GM19025 (cell line): Measurements from ENCODE around the gene HS6ST3.
"Not testable (repeated sequence)": the region's sequence is repeated elsewhere in the genome, so short reads cannot be mapped to it uniquely, and the experiment has no call there.

Source experiments
- ATAC-seq: cut with Tn5 transposase; IDR thresholded peaks from one replicate; pipeline ENCODE4 v1.9.1; 2021; ENCODE audit warnings: mild to moderate bottlenecking, low read depth, moderate library complexity; ENCODE audit not compliant: unreplicated experiment

HS6ST3 gene

DNA sequence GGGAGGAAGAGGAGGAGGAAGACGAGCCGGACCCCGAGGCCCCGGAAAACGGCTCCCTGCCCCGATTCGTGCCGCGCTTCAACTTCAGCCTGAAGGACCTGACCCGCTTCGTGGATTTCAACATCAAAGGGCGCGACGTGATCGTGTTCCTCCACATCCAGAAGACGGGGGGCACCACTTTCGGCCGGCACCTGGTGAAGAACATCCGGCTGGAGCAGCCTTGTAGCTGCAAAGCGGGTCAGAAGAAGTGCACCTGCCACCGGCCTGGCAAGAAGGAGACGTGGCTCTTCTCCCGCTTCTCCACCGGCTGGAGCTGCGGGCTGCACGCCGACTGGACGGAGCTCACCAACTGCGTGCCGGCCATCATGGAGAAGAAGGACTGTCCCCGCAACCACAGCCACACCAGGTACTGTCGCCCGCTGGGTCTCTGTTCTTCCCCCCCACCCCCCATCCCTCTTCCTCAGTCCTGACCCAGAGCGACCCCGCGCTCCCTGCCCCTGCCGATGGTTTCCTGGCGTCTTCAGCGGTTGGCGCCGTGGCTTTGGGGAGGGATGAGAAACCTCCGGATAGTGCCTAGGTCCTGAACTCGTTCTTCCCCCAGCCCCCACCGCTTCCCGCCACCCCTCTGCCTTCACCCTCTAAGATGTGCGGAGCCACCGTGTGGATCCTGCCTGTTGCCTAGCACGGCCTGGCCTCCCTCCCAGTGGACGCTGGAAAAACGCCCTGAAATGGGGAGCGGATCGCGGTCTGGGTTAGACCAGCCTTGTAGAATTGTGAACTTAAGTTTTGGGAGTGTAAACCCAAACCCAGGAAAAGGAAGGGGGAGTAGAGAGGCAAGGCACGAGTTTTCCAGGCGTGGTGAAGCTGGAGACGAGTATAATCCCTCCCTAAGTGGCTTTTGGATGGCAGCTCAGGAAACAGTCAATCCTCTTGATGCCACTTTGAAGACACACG lies 1.5 kb downstream of the HS6ST3 start:
- ATAC-seq, result no peak

DNA sequence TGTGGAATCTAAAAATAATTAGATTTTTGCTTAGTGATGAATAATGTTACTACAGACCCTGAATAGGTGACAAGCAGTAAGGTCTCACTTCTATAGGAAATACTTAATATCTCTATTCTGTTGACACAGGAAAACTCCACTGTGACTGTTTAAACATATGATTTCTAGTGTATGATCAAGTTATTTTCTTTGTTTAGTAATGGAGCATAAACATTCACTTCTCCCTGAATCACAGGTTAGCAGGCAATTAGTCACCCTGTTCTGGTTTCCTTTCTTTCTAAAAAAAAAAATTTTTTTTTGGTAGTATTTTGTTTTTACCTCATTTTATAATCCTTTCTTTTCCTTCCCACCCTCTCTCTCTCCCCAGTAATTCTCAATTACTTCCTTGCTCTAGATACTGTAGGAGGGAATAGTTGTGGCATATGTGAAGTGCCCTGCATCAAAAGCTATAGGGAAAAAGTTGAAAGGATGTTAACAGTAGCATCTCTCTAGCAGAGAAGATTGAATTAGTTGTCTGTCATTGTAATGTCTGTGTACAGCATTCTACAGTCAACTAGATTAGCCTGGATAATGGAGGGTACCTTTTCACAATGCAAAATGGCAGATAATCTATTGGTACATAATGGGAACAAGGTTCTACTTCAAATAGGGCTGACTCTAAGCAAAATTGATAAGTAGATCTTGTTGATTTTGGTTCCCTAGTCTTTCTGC lies 3.5 kb downstream of the HS6ST3 start:
- no peak for ATAC-seq

DNA sequence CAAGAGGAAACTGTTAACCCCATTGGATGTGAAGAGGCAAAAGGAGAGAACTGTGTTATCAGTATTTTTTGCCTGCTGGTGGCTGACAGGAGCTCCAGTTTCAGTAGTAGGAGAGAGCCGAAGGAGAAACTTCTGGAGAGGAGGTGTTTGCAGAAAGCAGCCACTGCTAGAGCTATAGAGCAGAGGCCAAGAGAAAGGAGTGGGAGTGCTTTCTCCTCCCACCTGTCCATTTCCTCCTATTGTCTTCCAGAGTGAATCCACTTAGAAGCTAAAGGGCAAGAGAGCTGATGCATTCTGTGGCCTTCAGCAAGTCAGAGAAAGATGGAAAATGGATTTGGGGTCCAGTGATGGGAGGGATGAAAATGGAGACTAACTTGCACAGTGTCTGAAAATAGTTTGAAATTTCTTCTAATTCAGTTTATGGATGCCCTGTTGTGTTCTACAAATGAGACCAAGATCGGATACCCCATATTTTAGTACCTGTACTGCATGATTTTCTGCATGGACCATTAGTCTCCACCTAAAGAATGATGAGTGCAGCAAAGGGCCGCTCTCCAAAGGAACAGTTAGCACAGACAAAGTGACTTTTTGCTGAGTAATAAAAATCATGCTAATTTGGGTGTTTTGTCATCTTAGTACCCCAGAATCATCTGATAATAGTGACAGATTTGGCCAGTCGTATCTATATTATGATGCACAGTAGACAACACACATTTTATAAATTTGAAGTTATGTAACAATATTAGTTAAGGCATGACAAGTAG lies 10.7 kb downstream of the HS6ST3 start:
- no peak for ATAC-seq

DNA sequence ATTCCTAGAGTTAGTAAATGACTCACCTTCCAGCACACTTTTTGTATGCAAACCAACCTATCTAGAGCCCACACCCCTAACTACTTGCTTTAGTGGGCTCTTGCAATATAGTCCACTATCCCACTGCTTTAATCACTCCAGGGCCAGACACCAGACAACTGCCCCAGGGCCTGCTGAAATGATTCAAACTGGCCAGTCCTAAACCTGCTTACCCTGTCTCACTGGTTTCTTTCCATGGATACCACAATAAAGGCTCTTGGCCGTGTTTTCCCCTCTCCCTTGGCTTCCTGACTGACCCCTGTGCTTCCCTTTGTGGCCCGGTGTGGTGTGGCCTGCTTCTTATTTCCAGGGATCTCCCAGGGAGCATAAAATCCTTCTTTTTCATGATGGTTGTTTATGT lies 14.6 kb downstream of the HS6ST3 start:
- ATAC-seq, result no peak

DNA sequence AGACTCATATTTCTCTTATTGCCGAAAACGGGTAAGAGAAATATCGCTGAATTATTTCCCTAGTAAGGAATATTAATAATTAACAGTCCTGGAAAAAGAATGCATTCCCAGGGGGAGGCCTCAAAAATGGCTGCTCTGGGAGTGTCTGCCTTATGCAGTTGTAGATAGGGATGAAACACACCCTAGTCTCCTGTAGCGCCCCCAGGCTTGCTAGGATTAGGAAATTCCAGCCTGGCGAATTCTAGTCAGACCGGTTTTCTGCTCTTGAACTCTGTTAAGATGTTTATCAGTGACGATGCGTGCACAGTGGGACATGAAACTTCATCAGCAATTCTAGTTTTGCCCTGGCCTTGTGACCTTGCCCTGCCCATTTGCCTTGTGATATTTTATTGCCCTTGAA lies 18.2 kb downstream of the HS6ST3 start:
- ATAC-seq, result not testable (repeated sequence)

DNA sequence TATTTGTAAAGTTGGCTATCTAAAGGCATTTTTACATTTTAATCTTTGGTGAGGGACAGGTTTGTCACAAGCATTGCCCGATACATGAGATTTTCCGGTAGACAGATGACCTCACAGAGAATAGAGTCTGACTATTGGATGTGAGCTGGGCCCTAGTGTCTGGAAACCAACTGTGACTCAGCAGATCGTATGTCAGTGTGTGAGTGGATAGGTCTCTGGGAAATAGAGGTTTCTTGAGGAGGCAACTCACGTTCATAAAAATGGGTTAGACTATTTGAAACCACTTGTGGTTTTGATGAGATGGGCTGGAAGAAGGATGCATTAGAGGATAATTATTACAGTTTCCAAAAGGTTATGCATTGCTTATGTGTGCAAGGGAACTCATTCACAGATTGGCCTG lies 19.2 kb downstream of the HS6ST3 start:
- ATAC-seq, result no peak

DNA sequence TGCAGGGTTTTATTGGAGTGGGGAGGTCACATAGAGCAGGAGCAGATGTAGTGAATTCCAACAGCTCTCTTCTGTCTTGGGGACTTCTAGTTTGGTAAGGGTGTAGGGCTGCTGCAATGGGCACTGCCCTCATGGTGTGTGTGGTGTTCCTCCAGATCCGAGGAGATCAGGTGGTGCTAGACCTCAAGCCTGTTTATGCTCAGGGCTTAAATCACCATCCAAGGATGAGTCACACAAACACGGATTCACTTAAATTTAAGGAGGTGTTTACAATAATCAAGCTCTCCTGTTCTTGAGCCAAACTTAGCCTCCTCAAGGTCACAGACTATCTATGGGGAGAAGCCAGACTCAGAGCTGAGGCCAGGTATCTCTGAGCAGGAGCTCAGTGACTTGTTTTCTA lies 23.0 kb downstream of the HS6ST3 start:
- ATAC-seq, result no peak

DNA sequence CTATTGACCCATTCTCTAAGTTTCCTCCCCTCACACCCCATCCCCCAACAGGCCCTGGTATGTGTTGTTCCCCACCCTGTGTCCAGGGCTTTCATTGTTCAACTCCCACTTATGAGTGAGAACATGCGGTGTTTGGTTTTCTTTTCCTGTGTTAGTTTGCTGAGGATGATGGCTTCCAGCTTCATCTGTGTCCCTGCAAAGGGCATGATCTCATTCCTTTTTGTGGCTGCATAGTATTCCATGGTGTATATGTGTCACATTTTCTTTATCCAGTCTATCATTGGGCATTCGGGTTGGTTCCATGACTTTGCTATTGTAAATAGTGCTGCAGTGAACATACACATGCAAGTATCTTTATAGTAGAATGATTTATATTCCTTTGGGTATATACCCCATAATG lies 25.5 kb downstream of the HS6ST3 start:
- not testable (repeated sequence) for ATAC-seq

DNA sequence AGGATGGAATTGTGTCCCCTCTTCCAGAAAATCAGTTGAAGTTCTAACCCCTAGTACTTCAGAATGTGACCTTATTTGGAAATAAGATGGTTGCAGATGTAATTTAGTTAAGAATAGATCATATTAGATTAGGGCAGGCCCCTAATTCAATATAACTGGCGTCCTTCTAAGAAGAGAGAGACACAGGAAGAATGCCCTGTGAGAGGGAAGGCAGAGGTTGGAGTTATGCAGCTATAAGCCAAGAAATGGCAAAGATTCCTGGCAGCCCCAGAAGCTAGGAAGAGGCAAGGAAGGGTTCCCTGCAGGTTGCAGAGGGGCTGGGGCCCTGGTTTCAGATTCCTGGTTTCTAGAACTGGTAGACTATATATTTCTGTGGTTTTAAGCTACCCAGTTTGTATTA lies 30.0 kb downstream of the HS6ST3 start:
- ATAC-seq, result no peak

DNA sequence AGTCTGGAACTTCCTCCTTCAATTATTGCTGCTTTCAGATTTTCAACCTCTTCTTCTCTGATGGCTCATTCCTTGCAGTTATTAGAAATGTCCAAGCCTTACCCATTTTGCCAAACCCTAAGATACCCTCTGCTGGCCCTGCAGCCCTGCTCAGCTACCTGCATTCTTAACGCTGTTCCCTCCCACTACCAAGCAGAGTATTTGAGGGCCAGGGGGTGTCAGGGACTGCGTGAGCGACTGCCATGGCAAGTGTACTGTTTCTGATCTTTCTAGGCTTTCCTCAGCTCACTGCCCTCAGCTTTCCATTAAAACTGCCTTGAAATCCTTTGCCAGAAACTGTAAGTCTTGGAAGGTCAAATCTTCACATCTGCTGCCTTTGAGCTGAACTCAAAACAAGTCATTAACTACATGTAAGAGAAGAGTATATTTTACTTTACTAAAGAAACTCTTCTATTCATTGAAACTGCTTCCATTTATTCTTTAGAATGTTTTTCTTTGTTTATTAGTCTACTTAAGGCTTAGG lies 41.0 kb downstream of the HS6ST3 start:
- ATAC-seq, result no peak

DNA sequence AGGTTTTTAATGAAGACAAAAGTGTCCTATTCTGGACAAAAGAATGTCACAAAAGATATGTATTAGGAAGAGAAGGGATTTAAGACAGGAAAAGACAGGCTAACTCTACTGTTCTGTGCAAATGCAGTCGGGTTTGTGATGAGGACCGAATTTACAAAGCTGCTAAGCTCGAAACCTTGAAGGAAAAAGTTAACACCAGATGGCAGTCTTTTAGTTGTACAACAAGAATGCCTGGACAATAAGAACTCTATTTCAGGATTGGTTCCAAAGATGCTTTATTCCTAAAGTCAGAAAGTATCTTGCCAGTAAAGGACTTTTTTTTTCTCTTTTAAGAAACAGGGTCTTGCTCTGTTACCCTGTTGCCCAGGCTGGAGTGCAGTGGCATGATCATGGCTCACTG lies 51.1 kb downstream of the HS6ST3 start:
- no peak for ATAC-seq

DNA sequence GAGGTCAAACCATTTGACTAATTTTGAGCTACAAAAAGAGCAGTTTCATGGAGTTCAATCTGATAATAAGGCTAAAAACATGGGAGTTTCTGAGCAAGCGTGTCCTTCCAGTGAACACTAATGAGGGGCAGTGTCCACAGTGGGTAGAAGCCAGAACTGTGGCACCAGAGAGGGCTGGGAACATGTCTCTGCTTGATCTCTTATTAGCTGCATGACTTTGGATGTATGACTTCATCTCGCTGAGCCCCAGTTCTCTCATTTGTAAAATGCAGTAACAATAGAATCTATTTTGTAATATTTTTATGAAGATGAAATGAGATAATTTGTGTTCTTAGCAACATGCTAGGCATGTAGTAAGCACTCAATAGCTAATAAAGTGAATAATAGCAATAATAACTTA lies 69.8 kb downstream of the HS6ST3 start:
- ATAC-seq, result no peak

DNA sequence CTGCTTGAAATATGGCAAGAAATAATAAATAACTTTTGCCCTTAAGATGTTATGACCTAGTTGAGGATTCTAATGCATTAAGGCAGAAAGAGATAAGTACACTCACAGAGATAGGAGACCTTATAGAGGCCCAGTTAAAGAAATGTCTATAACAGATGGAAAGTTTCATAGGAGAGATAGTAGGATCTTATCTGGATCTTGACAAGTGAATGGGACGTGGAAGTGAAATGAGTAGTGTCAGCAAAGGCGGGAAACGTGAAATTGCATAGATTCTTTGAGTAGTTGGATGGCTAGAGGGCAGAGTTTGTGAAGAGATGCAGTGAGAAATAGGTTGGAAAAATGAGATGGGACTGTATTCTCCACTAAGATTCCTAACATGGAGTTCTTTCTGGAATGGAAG lies 71.2 kb downstream of the HS6ST3 start:
- ATAC-seq, result no peak

DNA sequence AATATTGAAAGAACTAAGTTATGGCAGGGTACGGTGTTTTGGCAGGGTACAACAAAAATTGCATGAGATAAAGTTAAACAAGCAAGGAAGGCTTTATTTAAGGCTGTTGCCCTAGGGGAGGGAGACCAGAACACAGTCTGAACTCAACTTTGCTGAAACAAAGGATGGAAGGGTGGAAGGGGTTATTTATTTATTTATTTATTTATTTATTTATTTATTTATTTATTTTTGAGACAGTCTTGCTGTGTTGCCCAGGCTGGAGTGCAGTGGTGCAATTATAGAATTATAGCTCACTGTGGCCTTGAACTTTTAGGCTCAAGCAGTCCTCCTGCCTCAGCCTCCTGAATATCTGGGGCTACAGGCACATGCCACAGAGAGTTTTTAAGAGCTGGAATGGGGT lies 75.9 kb downstream of the HS6ST3 start:
- no peak for ATAC-seq

DNA sequence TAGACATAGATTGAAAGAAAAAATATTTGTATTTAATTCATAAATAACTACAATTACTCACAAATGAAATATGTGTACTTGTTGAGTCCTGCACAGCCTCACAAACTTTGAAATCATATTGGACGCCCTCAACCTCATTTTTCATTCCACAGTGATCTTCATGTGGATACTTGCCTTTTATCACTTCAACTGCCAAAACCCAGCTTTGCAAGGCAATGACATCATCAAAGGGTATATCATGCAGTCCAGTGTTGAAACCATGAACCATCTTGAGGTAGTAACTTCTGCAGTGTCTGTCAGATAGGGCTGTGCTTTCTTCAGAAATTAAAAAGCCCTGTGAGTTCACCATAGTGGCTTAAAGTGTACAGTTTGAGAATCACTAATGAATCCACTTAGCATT lies 82.2 kb downstream of the HS6ST3 start:
- ATAC-seq, result no peak

DNA sequence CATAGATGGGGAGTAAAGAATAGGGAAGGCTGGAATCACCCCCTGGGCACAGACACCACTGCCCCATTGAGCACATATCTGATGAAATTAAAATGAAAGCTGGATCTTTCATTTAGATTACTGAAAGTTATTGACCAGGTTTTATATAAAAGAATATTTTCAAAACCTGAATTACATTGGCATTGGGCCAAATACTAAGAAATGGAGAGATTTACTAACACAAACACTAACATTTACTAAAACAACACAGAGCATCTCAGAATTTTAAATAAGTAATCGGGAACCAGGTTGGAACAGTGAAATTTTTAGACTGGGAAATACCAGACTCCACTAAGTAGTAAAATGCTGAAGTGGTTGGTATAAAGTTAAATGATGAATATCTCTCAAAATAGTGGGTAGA lies 88.9 kb downstream of the HS6ST3 start:
- no peak for ATAC-seq

DNA sequence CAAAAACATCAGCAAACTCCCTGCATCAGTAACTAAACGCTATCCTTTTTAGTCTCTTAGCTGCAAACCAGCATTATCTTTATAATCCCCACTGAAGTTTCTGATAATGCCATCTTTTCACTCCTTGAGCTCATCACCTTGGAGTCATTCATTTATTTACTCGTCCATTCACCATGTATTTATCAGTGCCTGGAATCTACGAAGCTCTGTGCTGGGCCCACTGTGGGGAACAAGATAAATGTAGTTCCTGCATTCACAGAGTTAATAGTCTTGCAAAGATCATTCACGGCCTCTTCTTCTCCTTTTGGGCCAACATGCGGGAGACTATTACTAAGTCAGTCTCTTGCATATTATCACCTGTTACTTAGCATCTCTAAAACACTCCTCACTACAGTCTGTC lies 89.4 kb downstream of the HS6ST3 start:
- ATAC-seq, result no peak

DNA sequence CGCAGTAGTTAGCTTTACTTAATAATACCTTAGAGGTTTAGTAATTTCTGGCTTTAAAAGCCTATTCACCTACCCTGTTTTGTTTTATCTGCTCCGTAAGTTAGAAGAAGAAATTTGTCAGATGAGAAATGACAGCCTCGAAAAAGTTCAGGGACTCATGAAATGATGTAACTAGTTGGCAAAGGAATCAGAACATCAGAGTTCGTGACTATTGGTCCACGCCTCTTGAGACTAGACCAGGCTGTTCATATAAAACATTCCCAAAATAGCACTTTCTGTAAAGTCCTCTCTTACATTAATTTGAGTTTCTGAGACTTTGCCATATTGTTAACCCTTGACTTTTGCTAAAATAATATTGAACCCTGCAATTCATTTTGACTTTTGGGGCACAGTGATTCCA lies 92.0 kb downstream of the HS6ST3 start:
- no peak for ATAC-seq

DNA sequence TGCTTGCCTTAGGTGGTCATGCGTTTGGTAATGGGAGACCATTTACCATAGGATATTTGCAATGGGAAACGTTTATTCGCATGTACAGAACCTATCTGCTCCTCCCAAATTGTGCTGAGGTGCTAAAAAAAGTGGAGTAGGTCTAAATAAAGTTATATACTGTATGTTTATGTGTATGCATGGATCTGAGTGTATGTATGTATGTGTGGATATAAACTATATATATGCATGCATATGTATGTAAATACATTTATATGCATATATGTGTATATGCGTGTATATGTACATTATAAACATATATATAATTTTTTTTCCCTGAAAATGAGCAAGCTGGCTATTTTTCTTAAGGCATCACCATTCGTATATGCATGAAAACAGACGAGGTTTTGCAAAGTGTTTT lies 95.9 kb downstream of the HS6ST3 start:
- no peak for ATAC-seq

DNA sequence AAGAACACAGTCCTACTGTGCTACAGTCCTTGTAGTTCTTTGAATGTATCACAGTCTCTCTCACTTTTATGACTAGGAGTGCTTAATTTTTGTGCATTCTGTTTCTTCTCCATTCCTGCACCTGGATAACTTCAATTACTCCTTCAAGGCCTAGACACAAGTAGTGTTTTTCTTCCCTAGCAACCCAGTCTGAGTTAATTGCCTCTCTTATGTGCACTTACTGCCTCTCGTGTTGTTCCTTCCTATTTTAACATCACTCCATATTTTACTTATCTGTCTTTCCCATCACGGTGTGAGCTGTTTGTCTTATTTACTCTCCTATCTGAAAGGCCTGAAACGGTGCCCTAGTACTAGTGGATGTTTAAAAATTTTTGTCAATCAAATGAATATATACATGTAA lies 101.5 kb downstream of the HS6ST3 start:
- ATAC-seq, result no peak

DNA sequence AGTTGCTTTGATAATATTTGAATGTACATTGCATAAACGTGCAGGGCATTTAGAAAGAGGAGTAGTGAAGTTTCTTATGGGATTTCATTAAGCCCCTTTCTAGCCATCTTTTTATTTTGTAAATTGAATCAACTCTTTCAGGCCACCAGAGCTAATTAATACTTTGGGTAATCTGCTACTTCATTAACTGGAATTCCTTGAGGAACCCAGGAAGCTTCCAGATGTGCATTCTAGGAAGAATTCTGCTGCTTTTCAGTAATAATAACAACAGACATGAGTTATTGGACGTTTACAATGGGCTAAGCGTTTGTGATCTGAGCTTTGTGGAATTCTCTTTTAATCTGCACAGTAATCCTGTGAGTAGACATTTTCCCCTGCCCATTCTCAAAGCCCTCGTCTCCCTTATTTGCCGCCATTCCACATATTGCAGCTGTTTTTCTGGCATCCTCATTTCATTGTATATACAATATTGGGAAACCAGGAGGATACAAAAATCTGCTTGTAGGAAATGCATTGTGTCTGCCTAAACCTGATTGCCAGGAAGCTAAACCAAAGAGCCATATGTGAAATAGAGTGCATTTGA lies 103.9 kb downstream of the HS6ST3 start:
- ATAC-seq, result no peak
